Stimulated activated CD4-positive, alpha-beta T cell treated with anti-CD3 and anti-CD28 coated beads, Interleukin-12 subunit alpha, Interleukin-12 subunit beta, amount 100 ng/mL, for 24 hours (primary cell): ENCODE measurements around the gene SPTLC3.

ENCODE experiments used
- DNase-seq, 2 experiments: peaks; one replicate each; pipeline ENCODE4 v3.0.0-alpha.2; 2020; ENCODE audit warnings: low read depth in 2 of 2

The SPTLC3 gene

DNA sequence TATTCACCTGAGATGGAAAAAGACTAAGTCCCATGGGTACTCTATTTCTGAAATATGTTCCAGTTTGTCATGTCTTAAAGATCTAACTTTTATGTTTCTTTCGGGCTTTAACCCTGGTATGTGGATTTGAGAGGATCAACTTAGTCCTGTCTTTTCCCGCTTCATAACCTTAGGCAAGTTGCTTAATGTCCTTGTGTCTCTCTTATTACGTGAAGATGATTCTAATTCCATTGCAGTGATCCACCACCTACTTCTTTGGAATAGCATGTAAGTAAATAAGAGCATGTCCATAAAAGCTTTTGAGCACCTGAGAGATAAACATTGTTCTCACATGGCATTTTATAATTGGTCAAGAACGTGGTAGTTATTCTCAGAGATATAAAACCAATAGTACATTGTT, 23.0 kb downstream of the SPTLC3 start:
- no peak for DNase-seq

DNA sequence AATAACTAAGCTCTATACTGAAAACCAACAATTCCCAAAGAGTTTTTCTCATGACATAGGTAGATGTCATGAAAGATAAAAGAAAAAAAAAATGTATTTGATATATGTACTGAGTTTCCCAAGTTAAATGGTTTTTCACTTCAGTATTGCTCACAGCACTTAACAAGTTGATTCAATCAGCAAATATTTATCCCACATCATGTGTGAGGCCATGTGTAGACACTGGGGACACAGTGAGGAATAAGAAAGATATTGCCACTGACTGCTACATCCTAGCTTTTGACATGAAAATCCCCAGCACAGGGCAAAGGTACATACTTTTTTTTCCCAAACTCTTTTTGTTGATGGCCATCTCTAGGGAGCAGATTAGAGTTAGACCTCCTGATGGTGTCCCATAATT, 25.3 kb downstream of the SPTLC3 start:
- DNase-seq, result no peak

GRCh38 chr20:13034936-13035335, 26.2 kb downstream of the SPTLC3 start:
- no peak for DNase-seq

DNA sequence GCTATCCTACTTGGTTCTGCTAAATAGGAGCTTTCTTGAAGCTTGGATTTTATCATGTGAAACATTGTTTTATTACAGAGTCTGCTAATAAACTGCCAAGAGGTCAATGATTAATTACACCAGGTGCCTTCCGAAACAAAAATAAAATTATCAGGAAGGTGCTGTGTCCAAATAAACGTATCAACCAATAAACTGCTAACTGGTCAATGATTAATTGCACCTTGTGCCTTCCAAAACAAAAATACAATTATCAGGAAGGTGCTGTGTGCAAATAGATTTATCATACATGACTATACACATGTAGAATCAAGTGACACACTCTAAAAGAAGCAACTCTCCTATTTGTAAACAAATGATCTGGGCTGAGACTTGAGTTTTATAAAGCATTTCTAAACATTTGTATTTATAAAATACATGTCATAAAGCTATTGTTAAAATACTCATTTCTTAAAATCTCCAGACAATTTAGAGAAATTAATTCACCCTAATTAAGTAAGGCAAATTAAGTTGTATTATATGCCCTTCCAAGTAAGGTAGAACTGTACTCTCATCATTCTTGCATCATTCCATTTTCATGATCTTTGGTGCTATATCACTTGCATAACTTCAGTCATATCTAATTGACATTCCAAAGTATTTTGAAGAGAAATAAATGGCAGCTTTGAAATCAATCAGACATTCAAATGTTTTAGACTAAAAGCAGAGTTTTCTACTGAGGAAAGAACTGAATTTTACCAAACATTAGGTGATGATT, 26.8 kb downstream of the SPTLC3 start:
- no peak for DNase-seq

- no peak for DNase-seq
Measured at GRCh38 chr20:13037727-13038126, 29.0 kb downstream of the SPTLC3 start.

- no peak for DNase-seq
Measured at GRCh38 chr20:13041574-13042457, 33.0 kb downstream of the SPTLC3 start.

DNA sequence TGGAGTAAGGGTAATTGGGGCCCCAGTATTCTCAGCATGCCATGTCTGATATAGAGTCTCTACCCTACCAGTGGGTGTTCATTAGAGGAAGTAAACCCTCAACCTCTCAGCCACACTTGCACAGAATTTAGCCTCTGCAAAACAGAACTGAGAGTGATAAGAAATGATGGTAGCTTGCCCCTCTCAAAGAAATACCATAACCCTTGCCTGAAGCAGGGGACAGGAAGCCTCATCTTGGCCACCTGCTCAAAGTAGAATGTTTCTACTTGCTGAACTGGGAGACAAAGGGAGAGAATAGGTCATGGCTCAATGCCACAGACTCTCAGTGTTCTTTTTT, 33.7 kb downstream of the SPTLC3 start:
- DNase-seq, result no peak

DNA sequence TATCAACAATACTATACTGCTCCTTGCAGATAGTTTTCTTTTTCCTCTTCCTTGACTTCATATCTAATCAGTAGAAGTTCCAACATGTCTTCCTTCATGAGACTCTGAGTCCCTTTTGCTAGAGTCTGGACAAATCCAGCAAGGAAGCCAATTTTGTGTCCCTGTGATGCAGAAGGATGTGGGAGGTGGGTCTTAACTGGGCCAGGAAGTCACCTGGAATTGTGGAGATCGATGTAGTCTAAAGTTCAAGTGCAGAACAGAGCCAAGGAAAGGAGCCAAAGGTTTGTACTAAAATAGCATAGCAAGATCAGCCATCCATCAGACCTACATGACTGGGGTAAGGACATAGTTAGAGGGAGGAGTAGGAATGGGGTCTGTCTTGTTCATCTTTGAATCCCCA, 37.6 kb downstream of the SPTLC3 start:
- DNase-seq, result no peak

DNA sequence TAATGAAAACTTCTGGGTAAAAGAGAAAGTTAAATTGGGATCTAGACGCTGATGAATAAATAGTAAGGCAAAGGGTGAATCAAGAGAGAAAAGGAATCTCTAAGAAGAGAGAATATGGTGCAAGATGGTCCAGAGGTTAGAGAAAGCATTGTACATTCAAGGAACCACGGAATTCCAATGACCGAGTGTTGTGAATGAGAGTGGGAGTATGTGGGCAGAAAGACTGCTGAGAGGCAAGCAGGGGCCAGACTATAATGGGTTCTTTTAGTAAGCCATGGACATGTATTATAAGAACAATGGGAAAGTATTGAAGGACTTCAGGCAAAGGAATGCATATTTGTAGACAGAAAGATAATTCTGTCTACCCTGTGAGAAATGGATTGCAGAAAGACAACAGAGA, 45.2 kb downstream of the SPTLC3 start:
- DNase-seq, result no peak

GRCh38 chr20:13058666-13059389, 50.1 kb downstream of the SPTLC3 start:
- DNase-seq, result no peak

DNA sequence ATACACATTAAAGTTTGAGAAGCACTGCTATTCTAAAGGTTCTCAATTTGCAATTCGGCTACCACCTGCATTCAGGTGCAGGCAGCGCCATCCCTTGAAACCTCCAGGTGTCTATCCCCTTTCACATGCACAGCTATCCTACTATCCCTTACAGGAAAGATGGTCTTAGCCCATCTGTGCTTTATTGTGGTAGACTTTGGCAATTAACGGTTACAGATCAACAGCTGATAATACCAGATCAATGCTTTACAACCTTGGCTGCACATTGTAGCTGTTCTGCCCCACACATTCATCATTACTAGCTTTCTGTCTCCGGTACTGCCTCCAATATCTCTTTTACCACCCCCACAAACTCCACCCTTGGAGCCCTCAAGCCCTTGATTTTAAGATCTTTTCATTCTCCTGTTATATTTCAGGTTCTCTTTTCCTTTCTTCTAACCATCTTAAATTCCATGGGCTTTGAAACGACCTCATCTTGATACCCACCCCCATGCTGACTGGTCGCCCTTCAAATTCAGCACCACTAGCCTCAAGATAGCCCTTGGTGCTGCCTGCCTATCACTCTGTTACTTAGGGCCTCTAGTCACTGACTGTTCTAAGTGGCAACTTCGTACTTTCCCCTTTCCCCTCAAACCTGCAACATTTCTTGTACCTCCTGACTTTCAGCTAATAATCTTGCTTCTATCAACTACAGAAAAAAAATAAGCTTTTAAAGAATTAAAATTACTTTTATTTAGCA, 50.8 kb downstream of the SPTLC3 start:
- no peak for DNase-seq

DNA sequence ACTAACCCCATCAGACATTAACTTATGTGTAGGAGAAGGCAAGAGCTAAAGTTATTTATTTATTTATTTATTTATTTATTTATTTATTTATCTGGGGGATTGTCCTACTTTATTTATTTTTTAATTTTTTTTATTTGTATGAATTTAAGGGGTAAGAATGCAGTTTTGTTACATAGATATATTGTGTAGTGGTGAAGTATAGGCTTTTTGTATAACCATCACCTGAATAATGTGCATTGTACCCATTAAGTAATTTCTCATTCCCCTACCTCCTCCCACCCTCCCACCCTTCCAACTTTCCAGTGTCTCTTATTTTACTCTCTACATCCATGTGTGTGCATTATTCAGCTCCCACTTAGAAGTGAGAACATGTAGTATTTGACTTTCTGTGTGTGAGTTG, 51.6 kb downstream of the SPTLC3 start:
- no peak for DNase-seq

DNA sequence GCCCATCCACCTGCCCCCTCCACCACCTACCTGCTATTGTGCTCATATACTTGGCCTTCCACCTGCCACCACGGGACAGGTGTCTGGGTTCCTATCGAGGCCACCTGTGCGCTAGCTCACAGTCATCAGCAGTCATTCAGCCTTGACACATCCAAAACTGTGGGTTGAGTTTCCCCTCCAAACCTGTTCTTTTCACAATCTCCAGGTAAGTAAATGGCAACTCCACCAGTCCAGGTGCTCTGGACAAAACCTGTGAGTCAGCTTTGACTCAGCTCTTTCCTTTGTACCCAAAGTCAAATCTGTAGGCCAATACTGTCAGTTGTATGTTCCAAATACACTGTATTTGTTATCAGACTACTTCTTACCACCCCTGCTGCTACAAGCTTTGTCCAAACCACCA, 52.6 kb downstream of the SPTLC3 start:
- DNase-seq, result no peak

- DNase-seq, result no peak
Measured at GRCh38 chr20:13062789-13063188, 54.0 kb downstream of the SPTLC3 start.

GRCh38 chr20:13068336-13068735, 59.6 kb downstream of the SPTLC3 start:
- no peak for DNase-seq

DNA sequence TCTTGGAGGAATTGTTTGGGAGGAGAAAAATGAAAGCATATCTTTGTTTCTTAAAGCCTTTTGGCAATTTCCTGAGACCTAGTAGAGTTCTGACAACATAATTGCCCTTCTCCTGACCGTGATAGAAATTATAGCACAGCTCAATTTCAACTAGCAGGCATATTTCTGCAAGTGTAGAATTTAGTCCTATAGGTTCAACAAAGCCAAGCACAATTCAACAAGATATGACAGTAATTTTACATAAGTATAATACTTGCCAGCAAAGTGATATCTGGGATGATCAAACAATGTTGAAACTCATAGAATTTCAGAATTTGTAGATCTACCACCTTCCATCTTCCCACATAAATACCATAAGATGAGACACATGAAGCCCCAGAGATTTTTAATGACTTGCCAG, 73.1 kb downstream of the SPTLC3 start:
- DNase-seq, result no peak

GRCh38 chr20:13082378-13082777, 73.6 kb downstream of the SPTLC3 start:
- no peak for DNase-seq

- no peak for DNase-seq
Measured at GRCh38 chr20:13085275-13085674, 76.5 kb downstream of the SPTLC3 start.

- no peak for DNase-seq
Measured at GRCh38 chr20:13089950-13090469, 81.2 kb downstream of the SPTLC3 start.

DNA sequence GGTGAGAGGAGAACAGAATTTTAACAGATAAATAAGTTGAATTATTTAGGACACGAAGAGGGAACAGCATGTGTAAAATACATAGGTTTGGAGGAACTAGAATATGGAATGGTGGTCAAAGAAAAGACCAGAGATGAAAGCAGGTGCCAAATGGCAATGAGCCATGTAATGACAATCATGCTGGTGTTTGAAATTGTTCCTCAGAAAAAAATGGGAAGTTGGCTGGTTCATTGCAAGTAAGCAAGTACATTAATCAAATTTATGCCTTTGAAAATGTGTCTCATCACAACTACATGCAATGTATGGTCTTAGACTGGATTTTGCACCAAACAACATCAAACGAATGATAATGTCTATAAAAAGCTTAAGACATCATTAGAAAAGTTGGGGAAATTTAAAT, 83.3 kb downstream of the SPTLC3 start:
- DNase-seq, result no peak

DNA sequence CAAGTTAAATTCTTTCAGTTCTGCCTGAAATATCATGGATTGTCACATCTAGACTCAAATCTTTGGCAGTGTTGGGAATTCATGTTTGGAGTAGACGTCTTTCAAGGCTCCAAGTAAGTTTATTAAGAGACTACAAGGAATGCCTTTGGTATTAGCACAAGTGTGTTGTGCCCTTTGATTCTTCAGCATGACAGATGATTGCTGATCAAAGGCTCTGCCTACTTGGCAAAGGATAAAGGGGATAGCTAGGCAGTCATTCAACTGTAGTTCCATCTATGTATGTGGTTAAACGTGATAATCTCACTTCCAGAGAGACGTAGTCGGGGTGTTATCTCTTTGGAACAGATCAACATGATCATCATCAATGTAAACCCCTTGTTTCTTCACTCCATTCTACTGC, 86.2 kb downstream of the SPTLC3 start:
- DNase-seq, result no peak
